GM12878 (cell line): ENCODE results near the gene CCDC61. TPM values are rescaled to one million over a fixed set of nuclear protein-coding genes. Genes with fewer than 3 reads are reported as not detected.

ENCODE experiments used
- ATAC-seq: fragments of 200-7000 bp; cut with Tn5 transposase; 3 replicates; pipeline ENCODE4 v1.9.1; 2020; ENCODE audit warnings: mild to moderate bottlenecking, moderate library complexity
- BruUV-seq: library from RNA; stranded (reverse); fragments of 400-500 nt; replicated peaks from 2 replicates; lab custom pipeline; 2021; lab: Mats Ljungman, UMichigan
- CTCF ChIA-PET: fragments of 300-600 bp; sonication (Branson Sonifier 250); formaldehyde crosslinking; extraction: SDS; loops from one replicate; lab custom pipeline; 2021; ENCODE audit warnings: inconsistent platforms; lab: Yijun Ruan, JAX
- POLR2A ChIA-PET: fragments of 350-600 bp; formaldehyde crosslinking; extraction: SDS; loops from one replicate; lab custom pipeline; 2021; ENCODE audit warnings: inconsistent platforms; lab: Charles Lee
- RAD21 ChIA-PET: fragments of 300-600 bp; sonication (Branson Sonifier 250); formaldehyde crosslinking; loops from one replicate; lab custom pipeline; 2023; ENCODE audit warnings: antibody characterized with exemption; ENCODE audit not compliant: unreplicated experiment; lab: Charles Lee
- SMC1A ChIA-PET: fragments of 300-600 bp; sonication (Branson Sonifier 250); formaldehyde crosslinking; loops from one replicate; lab custom pipeline; 2023; ENCODE audit not compliant: unreplicated experiment, uncharacterized antibody; lab: Charles Lee
- DNase-seq: peaks from one replicate; pipeline ENCODE4 v3.0.0-alpha.2; 2011; ENCODE audit warnings: low read depth, low spot score
- FAIRE-seq: peaks from 3 replicates; lab custom pipeline; 2011; peaks lifted over from hg19 to GRCh38; lab: Jason Lieb, UNC
- H2AFZ ChIP-seq: 2 replicates; pipeline ENCODE4 v1.6.0; 2011; ENCODE audit warnings: low read depth, low read length, control low read depth; ENCODE audit not compliant: control insufficient read depth
- H3K27ac ChIP-seq: 2 replicates; pipeline ENCODE4 v1.5.1; 2011; ENCODE audit warnings: control low read depth; ENCODE audit not compliant: control insufficient read depth, insufficient read depth
- H3K27me3 ChIP-seq, 2 experiments: replicated peaks in 1 of 2; 2 replicates each; pipeline versions ENCODE4 v1.6.0 to v1.6.1; 2011; ENCODE audit warnings: low read length in 1 of 2; ENCODE audit not compliant: control insufficient read depth in 2 of 2, insufficient read depth in 2 of 2
- H3K36me3 ChIP-seq, 2 experiments: 2 replicates each; pipeline ENCODE4 v1.5.1; 2011; ENCODE audit warnings: low read length in 1 of 2; ENCODE audit not compliant: control insufficient read depth in 2 of 2, insufficient read depth in 2 of 2
- H3K4me1 ChIP-seq: 2 replicates; pipeline ENCODE4 v1.6.1; 2011; ENCODE audit warnings: mild to moderate bottlenecking, low read length, moderate library complexity, mixed read lengths; ENCODE audit not compliant: control insufficient read depth, insufficient read depth
- H3K4me2 ChIP-seq: 2 replicates; pipeline ENCODE4 v1.6.0; 2011; ENCODE audit warnings: control low read depth; ENCODE audit not compliant: control insufficient read depth, insufficient read depth
- H3K4me3 ChIP-seq: fragments of 200-600 bp; sonication (generic); 2 replicates; pipeline ENCODE4 v1.5.1; 2016
- H3K79me2 ChIP-seq: 2 replicates; pipeline ENCODE4 v1.6.0; 2011; ENCODE audit warnings: low read length; ENCODE audit not compliant: control insufficient read depth, insufficient read depth
- H3K9ac ChIP-seq: 2 replicates; pipeline ENCODE4 v1.8.0; 2011; ENCODE audit warnings: low read length, control low read depth, mixed read lengths; ENCODE audit not compliant: control insufficient read depth, insufficient read depth
- H3K9me3 ChIP-seq: replicated peaks from 3 replicates; pipeline ENCODE4 v1.5.1; 2011; ENCODE audit warnings: mild to moderate bottlenecking, low read length; ENCODE audit not compliant: control insufficient read depth, insufficient read depth
- H4K20me1 ChIP-seq: 2 replicates; pipeline ENCODE4 v1.6.0; 2011; ENCODE audit not compliant: control insufficient read depth, insufficient read depth
- BACH1 ChIP-seq: fragments of 450-650 bp; IDR thresholded peaks from 2 replicates; pipeline ENCODE4 v1.6.1; 2017; ENCODE audit warnings: mild to moderate bottlenecking, borderline replicate concordance
- E2F4 ChIP-seq: IDR thresholded peaks from 2 replicates; pipeline ENCODE4 v1.6.1; 2012; ENCODE audit warnings: low read depth, low read length, improper control_type of control experiment
- FOXK2 ChIP-seq: fragments of 450-650 bp; IDR thresholded peaks from 2 replicates; pipeline ENCODE4 v1.6.1; 2017; ENCODE audit warnings: mild to moderate bottlenecking, moderate library complexity
- HDAC2 ChIP-seq: fragments of 200-600 bp; sonication (generic); IDR thresholded peaks from 2 replicates; pipeline ENCODE4 v1.6.1; 2017
- NR2C1 ChIP-seq: fragments of 450-650 bp; IDR thresholded peaks from 2 replicates; pipeline ENCODE4 v1.6.1; 2017; ENCODE audit warnings: antibody characterized with exemption, mild to moderate bottlenecking, moderate library complexity
- POLR2AphosphoS2 ChIP-seq: IDR thresholded peaks from 2 replicates; pipeline ENCODE4 v1.6.1; 2011; ENCODE audit warnings: low read depth, mild to moderate bottlenecking, low read length, improper control_type of control experiment, moderate library complexity
- REST ChIP-seq: IDR thresholded peaks from 2 replicates; pipeline ENCODE4 v1.6.1; 2012; ENCODE audit warnings: mild to moderate bottlenecking, low read depth, low read length
- SMAD5 ChIP-seq: IDR thresholded peaks from 2 replicates; pipeline ENCODE4 v1.6.1; 2016; ENCODE audit warnings: antibody characterized with exemption, low read depth
- TAF1 ChIP-seq: IDR thresholded peaks from 2 replicates; pipeline ENCODE4 v1.6.1; 2011; ENCODE audit warnings: mild to moderate bottlenecking, low read depth, low read length, borderline replicate concordance
- TCF3 ChIP-seq: IDR thresholded peaks from 2 replicates; pipeline ENCODE4 v1.6.1; 2012; ENCODE audit warnings: low read depth, mild to moderate bottlenecking, low read length, borderline replicate concordance; ENCODE audit not compliant: insufficient read depth
- ZNF207 ChIP-seq: fragments of 450-650 bp; IDR thresholded peaks from 2 replicates; pipeline ENCODE4 v1.6.1; 2014; ENCODE audit warnings: antibody characterized with exemption, mild to moderate bottlenecking, borderline replicate concordance
- ZNF622 ChIP-seq: fragments of 450-650 bp; IDR thresholded peaks from 2 replicates; pipeline ENCODE4 v1.6.1; 2017; ENCODE audit warnings: mild to moderate bottlenecking, inconsistent platforms
- WGBS: methylation state at CpG from one replicate; pipeline ENCODE4 v1.1.6; 2016; ENCODE audit warnings: low lambda C conversion rate; ENCODE audit not compliant: insufficient replicate concordance, insufficient coverage; ENCODE audit errors: missing lambda C conversion rate; 5-methylcytosine and 5-hydroxymethylcytosine counted together
- in situ Hi-C: fragments of 300-500 bp; cut with MboI; formaldehyde crosslinking; loops from 9 replicates; pipeline ENCODE4 v1.14.3; 2018; ENCODE audit warnings: mixed read lengths
- intact Hi-C: fragments of 100-400 bp; cut with micrococcal nuclease; formaldehyde crosslinking; loops from one replicate; pipeline ENCODE4 v1.14.2; 2022; ENCODE audit not compliant: unreplicated experiment
- polyA plus RNA-seq, 11 experiments: library from polyadenylated mRNA; depleted of rRNA in 4 of 11; unstranded in 6 of 11; stranded (reverse) in 5 of 11; fragments of >200 nt; fragmentation: Nextera tagmentation in 4 of 11; fragmentation: Illumina TruSeq in 1 of 11; extraction: Ambion mirVana in 4 of 11; extraction: Trizol in 1 of 11; gene quantifications; 1 replicate in 1 of 11; 2 replicates in 10 of 11; pipeline versions ENCODE4 v1.2.1 to v1.2.3, GENCODE V29; 2011 to 2016; ENCODE audit warnings: inconsistent platforms in 2 of 11, missing spikeins in 2 of 11, low read depth in 1 of 11
- total RNA-seq, 4 experiments: library from RNA; depleted of rRNA in 3 of 4; stranded (reverse); fragments of >200 nt in 3 of 4; fragmentation: Illumina TruSeq in 1 of 4; extraction: Trizol in 1 of 4; gene quantifications; 2 replicates each; pipeline versions ENCODE4 v1.2.1 to v1.2.3, GENCODE V29; 2013 to 2021

CCDC61 gene
- total and polyA plus RNA-seq, 10 of the 15 experiments (the other 5 are each of a cell fraction or from before 2014, with no cell fraction given), result 0.27 to 27.1 (median 8.7) TPM

GRCh38 chr19:46017095-46017429 is 21.8 kb downstream of the CCDC61 start (continued):
- TF ChIP-seq TCF3, result no peak
- TF ChIP-seq HDAC2, result no peak
- TF ChIP-seq POLR2AphosphoS2, result no peak
- no peak for TF ChIP-seq ZNF207
- TF ChIP-seq FOXK2, result no peak
- no peak for TF ChIP-seq E2F4

GRCh38 chr19:46017874-46018675 is 22.8 kb downstream of the CCDC61 start:
- no peaks in the 10 kb centered on the region; the same call in 1 of the 2 replicates for H4K20me1 ChIP-seq
- 95% methylated on average over 15 of the region's 15 CpGs for WGBS
- H3K79me2 ChIP-seq, result no peaks in the 10 kb centered on the region
- DNase-seq (no peak), FAIRE-seq (no peak), ATAC-seq (no peak)
- H3K27me3 ChIP-seq, result no peaks in the 10 kb centered on the region
- no peaks in the 10 kb centered on the region; a peak in 1 of 4 replicates for H3K36me3 ChIP-seq
- RAD21 ChIA-PET, result interaction anchor here (1.5 kb wide), 2 partner anchors 155 to 248 kb away, joined by 3 to 4 read pairs; no protein-coding TSS in a partner anchor
- no peak overlapping the region for H3K4me2 ChIP-seq
- H3K9me3 ChIP-seq, result no peaks in the 10 kb centered on the region
- H2AFZ ChIP-seq, result no peak overlapping the region
- POLR2A ChIA-PET, result interaction anchor here (0.6 kb wide), 1 partner anchor 23 kb away, joined by 3 read pairs; the partner anchor contains the start of gene CCDC61
- no peak overlapping the region for H3K4me3 ChIP-seq
- no TSS peak for BruUV-seq
- CTCF ChIA-PET, result interaction anchor here (1.0 to 2.0 kb wide), 4 partner anchors 10 to 155 kb away, joined by 3 to 17 read pairs (median 9); partner anchors contain the start of genes CCDC61 and SYMPK
- intact Hi-C loops (no loop called here), in situ Hi-C loops (no loop called here)
- H3K4me1 ChIP-seq, result peaks cover 5% of the 10 kb centered on the region
- TF ChIP-seq BACH1 (no peak), SMAD5 (no peak), ZNF207 (no peak), NR2C1 (no peak), REST (no peak), ZNF622 (no peak), TAF1 (no peak)
- no peak overlapping the region for H3K27ac ChIP-seq
- SMC1A ChIA-PET, result no interaction called here
- no peak overlapping the region for H3K9ac ChIP-seq
